HG02938 (cell line): ENCODE measurements around the gene SAMD3.
"Not testable (repeated sequence)": the region's sequence is repeated elsewhere in the genome, so short reads cannot be mapped to it uniquely, and the experiment has no call there.

Experiments
- ATAC-seq: cut with Tn5 transposase; IDR thresholded peaks from one replicate; pipeline ENCODE4 v1.9.1; 2021; ENCODE audit warnings: mild to moderate bottlenecking, moderate library complexity; ENCODE audit not compliant: unreplicated experiment

SAMD3 gene

DNA sequence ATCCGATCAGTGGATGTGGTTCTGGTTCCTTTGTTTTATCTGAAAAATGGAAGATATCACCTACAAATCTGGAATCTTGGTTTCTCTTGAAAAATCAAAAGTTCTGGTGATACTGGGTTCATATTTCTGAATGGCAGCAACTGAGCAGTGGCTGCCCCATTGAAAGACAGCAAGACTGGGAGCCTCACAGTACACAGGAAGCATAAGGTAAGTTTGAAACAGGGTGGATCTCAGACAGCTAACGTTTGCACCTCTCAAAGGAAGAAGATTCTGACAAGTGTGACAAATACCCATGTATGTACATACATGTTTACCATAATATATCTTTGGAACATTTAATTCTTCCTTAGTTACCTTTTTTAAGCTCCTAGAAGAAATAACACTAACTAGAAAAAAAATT lies at the start of gene SAMD3:
TSS of gene SAMD3 (minus strand) at position 177 of the 400 bp plus-strand sequence. CDS start 7,678 bp downstream, outside the sequence.
- no peak for ATAC-seq

- peak; percentile 86 for ATAC-seq
Measured at GRCh38 chr6:130269969-130270635, 47.4 kb upstream of the SAMD3 start.

GRCh38 chr6:130265553-130265952 lies 42.8 kb upstream of the SAMD3 start:
- not testable (repeated sequence) for ATAC-seq

DNA sequence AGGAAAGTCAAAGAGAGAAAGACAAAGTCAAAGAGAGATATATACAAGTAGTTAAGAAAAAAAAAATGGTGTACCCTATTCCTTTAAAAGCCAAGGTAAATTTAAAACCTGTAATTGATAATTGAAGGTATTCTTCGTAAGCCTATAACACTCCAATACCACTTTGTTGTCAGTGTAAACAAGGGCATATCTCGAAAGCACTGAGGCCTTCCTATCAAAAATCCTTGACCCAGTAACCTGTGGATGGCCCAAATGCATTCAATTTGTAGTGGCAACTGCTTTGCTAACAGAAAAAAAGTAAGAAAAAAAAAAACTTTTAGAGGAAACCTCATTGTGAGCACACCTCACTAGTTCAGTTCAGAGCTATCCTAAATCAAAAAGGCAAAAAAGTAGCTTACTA lies 39.3 kb upstream of the SAMD3 start:
- no peak for ATAC-seq

GRCh38 chr6:130261558-130261957 lies 38.8 kb upstream of the SAMD3 start:
- not testable (repeated sequence) for ATAC-seq

DNA sequence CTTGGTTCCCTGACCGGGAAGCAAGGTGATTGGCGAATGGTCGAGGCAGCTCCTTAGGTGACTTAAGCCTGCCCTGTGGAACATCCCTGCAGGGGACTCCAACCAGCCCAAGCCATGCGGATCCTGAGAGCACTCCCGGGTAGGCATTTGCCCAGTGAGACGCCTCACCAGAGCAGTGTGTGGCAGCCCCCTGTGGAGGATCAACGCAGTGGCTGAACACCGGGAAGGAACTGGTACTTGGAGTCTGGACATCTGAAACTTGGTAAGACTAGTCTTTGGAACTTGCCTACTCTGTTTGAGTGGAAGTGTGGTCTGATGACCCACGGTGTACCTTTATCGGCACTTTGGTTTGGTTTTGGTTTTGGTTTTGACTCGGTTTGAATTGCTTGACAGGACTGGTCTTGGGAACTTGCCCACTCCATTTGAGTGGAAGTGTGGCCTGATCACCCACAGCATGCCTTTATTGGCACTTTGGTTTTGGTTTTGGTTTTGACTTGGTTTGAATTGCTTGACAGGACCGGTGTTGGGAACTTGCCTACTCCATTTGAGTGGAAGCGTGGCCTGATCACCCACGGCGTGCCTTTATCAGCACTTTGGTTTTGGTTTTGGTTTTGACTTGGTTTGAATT lies 38.0 kb upstream of the SAMD3 start:
- ATAC-seq, result peak; percentile 44

DNA sequence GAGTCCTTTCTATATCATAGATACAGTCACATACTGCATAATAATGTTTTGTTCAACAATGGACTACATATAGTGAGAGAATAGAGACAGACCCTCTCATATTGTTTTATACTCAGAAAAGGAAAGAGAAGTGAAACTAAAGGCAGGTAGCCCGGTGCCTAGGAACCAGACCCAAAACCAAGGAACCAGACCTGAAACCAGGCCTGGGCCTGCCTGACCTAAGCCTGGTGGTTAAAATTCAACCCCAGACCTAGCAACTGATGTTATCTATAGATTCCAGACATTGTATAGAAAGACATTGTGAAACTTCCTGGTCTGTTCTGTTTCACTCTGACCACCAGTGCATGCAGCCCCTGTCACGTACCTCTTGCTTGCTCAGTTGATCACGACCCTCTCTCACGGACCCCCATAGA lies 37.3 kb upstream of the SAMD3 start:
- ATAC-seq, result peak; percentile 85

GRCh38 chr6:130259557-130259956 lies 36.8 kb upstream of the SAMD3 start:
- peak; percentile 3 for ATAC-seq

- ATAC-seq, result no peak
Measured at GRCh38 chr6:130259140-130259539, 36.4 kb upstream of the SAMD3 start.

DNA sequence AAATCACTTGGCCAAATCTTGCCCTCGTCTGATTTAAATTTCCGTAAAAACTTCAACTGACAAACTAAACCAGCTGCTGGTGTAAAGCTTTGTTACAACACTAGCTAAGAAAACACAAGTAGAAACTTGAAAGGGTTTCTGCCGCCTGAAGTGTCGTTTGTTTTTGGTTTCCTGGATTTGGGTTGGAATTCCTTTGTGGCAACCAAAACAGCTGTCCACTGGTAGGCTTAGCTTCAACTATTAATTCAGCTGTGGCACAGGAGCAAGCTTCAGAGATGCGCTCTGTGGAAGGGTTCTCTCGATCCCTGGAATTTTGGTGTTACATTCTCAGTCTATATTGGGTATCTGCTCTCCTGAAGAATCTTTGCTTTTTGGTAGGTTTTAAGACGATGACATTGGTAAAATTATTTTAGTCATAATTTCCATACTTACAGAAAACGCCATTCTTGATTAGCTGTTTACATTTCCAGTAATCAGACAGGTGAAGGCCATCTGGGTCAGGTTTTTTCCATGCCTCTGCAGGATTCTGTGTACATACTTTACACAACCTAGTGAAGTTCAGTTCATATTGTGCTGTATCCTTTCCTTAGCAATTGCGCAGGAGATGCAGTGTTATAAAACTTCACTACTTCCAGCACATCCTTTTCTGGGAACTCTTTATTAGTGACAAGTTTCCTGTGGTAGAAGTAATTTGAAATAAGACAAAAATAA lies 29.9 kb upstream of the SAMD3 start:
- ATAC-seq, result no peak

DNA sequence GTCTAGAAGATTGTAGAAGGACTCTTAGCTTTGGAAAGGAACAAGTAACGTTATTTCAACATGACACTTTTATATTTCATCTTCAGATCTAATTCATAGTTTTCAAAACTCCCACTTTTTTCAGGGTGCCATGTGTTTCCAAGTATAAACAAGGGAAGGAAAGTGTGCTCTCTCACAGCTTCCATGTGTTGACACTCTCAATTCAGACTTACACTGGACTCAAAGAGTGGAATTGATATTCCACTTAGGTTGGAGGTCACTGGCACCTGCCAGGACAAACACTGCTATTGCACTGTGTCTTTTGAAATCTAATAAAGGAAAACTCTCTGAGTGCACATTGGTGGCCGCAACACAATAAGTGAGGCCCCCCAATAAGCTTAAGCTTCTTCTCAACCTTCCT lies 22.5 kb upstream of the SAMD3 start:
- no peak for ATAC-seq

- no peak for ATAC-seq
Measured at GRCh38 chr6:130244728-130245127, 22.0 kb upstream of the SAMD3 start.

GRCh38 chr6:130240232-130240631 lies 17.5 kb upstream of the SAMD3 start:
- ATAC-seq, result no peak

GRCh38 chr6:130239755-130240154 lies 17.0 kb upstream of the SAMD3 start:
- no peak for ATAC-seq

DNA sequence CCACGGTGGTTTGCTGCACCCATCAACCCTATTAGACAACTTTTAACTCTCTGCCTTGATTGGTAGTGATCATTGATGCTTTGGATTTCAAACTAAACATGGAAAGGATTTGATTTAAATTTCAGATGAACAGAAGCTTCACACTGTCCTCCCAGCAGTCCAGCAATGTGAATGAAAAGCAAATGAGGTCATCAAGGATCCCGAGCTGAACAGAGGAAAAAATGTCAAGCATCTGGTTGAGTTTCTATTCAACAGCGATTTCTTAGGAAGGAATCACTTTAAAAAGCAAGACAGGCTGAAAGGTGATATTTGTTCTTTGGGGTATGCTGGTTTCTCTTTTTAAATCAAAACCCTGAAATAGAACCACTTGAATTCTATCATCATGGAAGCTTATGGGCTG lies 10.6 kb upstream of the SAMD3 start:
- ATAC-seq, result no peak

GRCh38 chr6:130230531-130230930 lies 7.8 kb upstream of the SAMD3 start:
- ATAC-seq, result not testable (repeated sequence)

DNA sequence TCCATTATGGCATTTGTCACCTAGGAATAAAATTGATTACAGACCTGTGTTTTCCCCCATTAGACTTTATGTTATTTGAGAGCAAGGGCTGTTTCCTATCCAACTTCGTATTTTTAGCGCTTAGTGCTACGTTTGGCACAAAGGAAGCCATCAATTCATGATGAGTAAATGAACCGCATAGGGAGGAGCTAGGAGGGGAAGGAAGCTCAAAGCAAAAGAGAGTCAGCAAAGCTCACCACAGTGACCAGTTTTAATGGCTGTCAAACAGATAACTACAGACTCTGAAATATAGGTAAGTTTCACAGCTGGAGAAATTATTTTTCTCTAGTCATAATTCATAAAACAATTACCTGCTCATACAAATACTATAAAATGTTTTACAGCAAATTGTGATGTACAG lies 6.9 kb upstream of the SAMD3 start:
- ATAC-seq, result no peak

GRCh38 chr6:130223508-130223907 lies 757 bp upstream of the SAMD3 start:
- ATAC-seq, result peak; percentile 99

DNA sequence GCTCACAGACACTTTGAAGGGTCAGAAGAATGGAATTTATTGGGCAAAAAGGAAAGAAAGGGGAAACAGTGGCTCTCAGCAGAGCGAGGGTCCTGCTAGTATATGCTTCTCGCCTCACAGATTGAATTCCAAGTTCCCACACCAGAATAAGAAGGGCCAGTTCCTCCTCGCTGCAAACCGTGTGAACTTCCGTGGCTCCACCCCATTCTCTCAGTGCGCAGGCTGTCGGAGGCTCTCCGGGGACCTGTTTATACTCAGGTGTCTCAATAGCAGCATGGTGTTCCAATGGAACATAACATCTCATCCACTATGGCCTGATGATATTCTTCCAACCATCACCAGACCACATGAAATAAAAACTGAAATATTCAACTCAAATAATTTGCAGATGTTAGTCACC lies 4.6 kb downstream of the SAMD3 start:
- ATAC-seq, result no peak

GRCh38 chr6:130216620-130217019 lies 6.1 kb downstream of the SAMD3 start:
- no peak for ATAC-seq

DNA sequence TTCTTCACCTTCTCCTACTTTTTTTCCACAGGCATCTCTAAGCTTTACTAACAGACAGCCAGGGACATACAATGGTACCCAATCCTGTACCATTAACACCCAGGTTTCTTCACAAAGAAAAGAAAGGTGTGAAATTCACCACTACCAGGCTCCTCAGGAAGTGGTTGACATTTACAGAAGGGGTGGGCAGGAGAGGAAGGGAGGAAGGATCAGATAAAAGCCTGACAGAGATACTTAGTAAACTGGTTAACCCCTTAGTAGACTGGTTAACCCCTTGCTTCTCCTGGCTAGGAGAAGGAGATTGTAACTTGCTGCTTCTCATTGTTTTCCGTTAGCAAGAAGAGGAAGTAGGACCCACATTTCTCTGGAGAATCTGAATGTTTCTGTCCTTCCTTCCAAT lies 7.2 kb downstream of the SAMD3 start:
- no peak for ATAC-seq
